NB4 (cell line): ENCODE measurements around the gene FREY1.
"Not testable (repeated sequence)": the region's sequence is repeated elsewhere in the genome, so short reads cannot be mapped to it uniquely, and the experiment has no call there.

Experiments
- DNase-seq: peaks from one replicate; pipeline ENCODE4 v3.0.0; 2010; ENCODE audit warnings: low read depth
- H3K4me3 ChIP-seq: one replicate; pipeline ENCODE4 v1.5.1; 2011; ENCODE audit warnings: mild to moderate bottlenecking, low read depth, low read length, moderate library complexity
- MAX ChIP-seq: IDR thresholded peaks from 2 replicates; pipeline ENCODE4 v1.6.1; 2011; ENCODE audit warnings: low read depth, low read length
- MYC ChIP-seq: IDR thresholded peaks from 2 replicates; pipeline ENCODE4 v1.6.1; 2011; ENCODE audit warnings: low read depth, low read length
- POLR2A ChIP-seq: IDR thresholded peaks from 2 replicates; pipeline ENCODE4 v1.6.1; 2011; ENCODE audit warnings: mild to moderate bottlenecking; ENCODE audit not compliant: insufficient read length; ENCODE audit errors: extremely low read depth
- TF ChIP-seq, protein P1 (sequence below): IDR thresholded peaks from one replicate; pipeline ENCODE4 v1.5.1; 2012; ENCODE audit warnings: low read depth, low read length

The FREY1 gene

DNA sequence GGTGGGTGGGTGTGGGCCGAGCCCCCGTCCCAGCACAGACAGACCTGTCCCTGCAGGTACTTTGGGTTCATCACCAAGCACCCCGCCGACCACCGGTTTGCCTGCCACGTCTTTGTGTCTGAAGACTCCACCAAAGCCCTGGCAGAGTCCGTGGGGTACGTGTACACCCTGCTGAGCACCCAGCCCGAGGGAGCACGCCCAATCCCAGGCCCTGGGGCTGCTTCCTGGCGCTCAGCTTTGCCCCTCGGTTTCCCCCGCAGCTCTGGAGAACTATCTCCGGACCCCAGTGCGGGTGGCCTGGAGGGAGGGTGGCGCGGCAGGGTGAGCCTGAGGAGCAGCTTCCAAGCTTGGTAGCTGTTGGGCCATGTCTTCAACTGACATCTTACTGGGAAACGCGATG lies 2.0 kb downstream of the FREY1 start:
- DNase-seq: no peak
- TF ChIP-seq MAX: no peak
- no peak for TF ChIP-seq POLR2A
- no peak for TF ChIP-seq MYC
- TF ChIP-seq, protein P1, sequence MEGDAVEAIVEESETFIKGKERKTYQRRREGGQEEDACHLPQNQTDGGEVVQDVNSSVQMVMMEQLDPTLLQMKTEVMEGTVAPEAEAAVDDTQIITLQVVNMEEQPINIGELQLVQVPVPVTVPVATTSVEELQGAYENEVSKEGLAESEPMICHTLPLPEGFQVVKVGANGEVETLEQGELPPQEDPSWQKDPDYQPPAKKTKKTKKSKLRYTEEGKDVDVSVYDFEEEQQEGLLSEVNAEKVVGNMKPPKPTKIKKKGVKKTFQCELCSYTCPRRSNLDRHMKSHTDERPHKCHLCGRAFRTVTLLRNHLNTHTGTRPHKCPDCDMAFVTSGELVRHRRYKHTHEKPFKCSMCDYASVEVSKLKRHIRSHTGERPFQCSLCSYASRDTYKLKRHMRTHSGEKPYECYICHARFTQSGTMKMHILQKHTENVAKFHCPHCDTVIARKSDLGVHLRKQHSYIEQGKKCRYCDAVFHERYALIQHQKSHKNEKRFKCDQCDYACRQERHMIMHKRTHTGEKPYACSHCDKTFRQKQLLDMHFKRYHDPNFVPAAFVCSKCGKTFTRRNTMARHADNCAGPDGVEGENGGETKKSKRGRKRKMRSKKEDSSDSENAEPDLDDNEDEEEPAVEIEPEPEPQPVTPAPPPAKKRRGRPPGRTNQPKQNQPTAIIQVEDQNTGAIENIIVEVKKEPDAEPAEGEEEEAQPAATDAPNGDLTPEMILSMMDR: no peak

GRCh38 chr11:45904309-45904915 lies 2.7 kb downstream of the FREY1 start:
- TF ChIP-seq, protein P1: no peak
- TF ChIP-seq MAX (no peak), POLR2A (no peak), MYC (no peak)
- no peak overlapping the region for H3K4me3 ChIP-seq
- no peak for DNase-seq

More for the DNA sequence above, 2.0 kb downstream of the FREY1 start:
- no peak overlapping the region for H3K4me3 ChIP-seq

- TF ChIP-seq MYC (no peak), MAX (no peak), POLR2A (no peak)
- TF ChIP-seq, protein P1: no peak
- no peak for DNase-seq
- no peak overlapping the region for H3K4me3 ChIP-seq
These were observed 4.4 kb downstream of the FREY1 start for GRCh38 chr11:45902452-45903380.

GRCh38 chr11:45901626-45902025 lies 5.4 kb downstream of the FREY1 start:
- H3K4me3 ChIP-seq: no peak overlapping the region
- no peak for DNase-seq
- TF ChIP-seq, protein P1: no peak
- TF ChIP-seq MAX: no peak
- TF ChIP-seq POLR2A: no peak
- TF ChIP-seq MYC: no peak

- H3K4me3 ChIP-seq: no peak overlapping the region
- DNase-seq: no peak
- TF ChIP-seq MYC (no peak), POLR2A (no peak), MAX (no peak)
- TF ChIP-seq, protein P1: no peak
These were observed 6.0 kb downstream of the FREY1 start for GRCh38 chr11:45900916-45901617.

- not testable (repeated sequence) for DNase-seq, H3K4me3 ChIP-seq
These were observed 6.8 kb downstream of the FREY1 start for GRCh38 chr11:45900175-45900800.
